Motor neuron (in vitro differentiated cells): ENCODE measurements around the gene UBLCP1. TPM values are rescaled to one million over a fixed set of nuclear protein-coding genes. Genes with fewer than 3 reads are reported as not detected.
A peak's percentile ranks its signal among the peaks of the same experiment; 100 is the strongest.
"Not testable (repeated sequence)": the region's sequence is repeated elsewhere in the genome, so short reads cannot be mapped to it uniquely, and the experiment has no call there.

ENCODE experiments used
- ATAC-seq, 8 experiments: fragments of 200-7000 bp; cut with Tn5 transposase; replicated peaks in 6 of 8; 2 replicates each; pipeline ENCODE4 v1.8.0; 2021; ENCODE audit warnings: mild to moderate bottlenecking in 8 of 8, moderate library complexity in 8 of 8
- H3K27ac ChIP-seq, 2 donors: fragments of 250-450 bp; sonication (Bioruptor Pico); 2 replicates each; pipeline ENCODE4 v1.9.0; 2021; ENCODE audit warnings: antibody characterized with exemption in 2 of 2, mild to moderate bottlenecking in 2 of 2, moderate library complexity in 1 of 2
- H3K4me1 ChIP-seq, 2 donors: fragments of 250-450 bp; sonication (Bioruptor Pico); replicated peaks in 1 of 2; 2 replicates each; pipeline ENCODE4 v1.6.1; 2021; ENCODE audit warnings: antibody characterized with exemption in 2 of 2, mild to moderate bottlenecking in 2 of 2, moderate library complexity in 1 of 2
- H3K4me3 ChIP-seq, 5 donors: fragments of 250-450 bp; sonication (Bioruptor Pico); 2 replicates each; pipeline ENCODE4 v1.9.0; 2021; ENCODE audit warnings: antibody characterized with exemption in 5 of 5, mild to moderate bottlenecking in 5 of 5, moderate library complexity in 4 of 5
- WGBS, 10 experiments: fragments of 450-650 bp; shearing (Covaris generic); methylation state at CpG; one replicate each; pipeline ENCODE4 v1.0.0; 2022; 5-methylcytosine and 5-hydroxymethylcytosine counted together
- in situ Hi-C, 9 experiments: fragments of 400-800 bp; cut with MboI; loops; one replicate each; pipeline ENCODE4 v1.15.0; 2021; ENCODE audit warnings: low sequenced_read_pairs in 9 of 9, low pct_unique_long_range_greater_than_20kb in 2 of 9; ENCODE audit not compliant: unreplicated experiment in 9 of 9
- total RNA-seq, 8 experiments: library from RNA; unstranded; fragments of 300-600 nt; gene quantifications; 2 replicates each; pipeline versions ENCODE4 v1.2.3 to v1.2.4, GENCODE V29; 2022

Gene UBLCP1
- total RNA-seq, 8 experiments from 2014 or later, result 21.8 to 42.0 (median 29.3) TPM

DNA sequence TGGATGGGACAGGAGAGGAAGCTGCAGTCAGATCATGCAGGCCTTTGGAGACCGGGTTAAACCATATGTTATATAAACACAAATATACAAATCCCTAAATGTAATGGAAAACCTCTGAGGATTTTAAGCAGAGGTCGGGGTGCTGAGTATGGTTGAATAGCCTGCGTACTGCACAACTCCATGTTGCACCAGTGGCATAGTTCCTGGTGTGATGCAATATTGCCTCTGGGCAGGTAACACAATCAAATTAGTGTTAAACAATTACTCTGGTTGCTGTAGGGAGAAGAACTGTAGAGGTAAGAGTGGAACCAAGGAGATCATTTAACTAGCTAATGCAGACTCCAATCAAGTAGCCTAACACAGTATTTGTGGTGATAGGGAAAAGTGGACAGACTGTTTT is 32.4 kb upstream of the UBLCP1 start:
- in situ Hi-C loops, result no loop called here
- Histone ChIP-seq H3K4me3 (no peak overlapping the region), H3K4me1 (peaks cover 3 to 4% of the 10 kb centered on the region in 2 donors), H3K27ac (no peak overlapping the region)
- ATAC-seq, result peak in 1 of 8 experiments; percentile 50
- WGBS, 10 experiments, result 36 to 100% (median 79%) methylated on average over 1 to 3 of the region's 3 CpGs; no CpG with 5 or more reads in 1 of the 10 experiments

DNA sequence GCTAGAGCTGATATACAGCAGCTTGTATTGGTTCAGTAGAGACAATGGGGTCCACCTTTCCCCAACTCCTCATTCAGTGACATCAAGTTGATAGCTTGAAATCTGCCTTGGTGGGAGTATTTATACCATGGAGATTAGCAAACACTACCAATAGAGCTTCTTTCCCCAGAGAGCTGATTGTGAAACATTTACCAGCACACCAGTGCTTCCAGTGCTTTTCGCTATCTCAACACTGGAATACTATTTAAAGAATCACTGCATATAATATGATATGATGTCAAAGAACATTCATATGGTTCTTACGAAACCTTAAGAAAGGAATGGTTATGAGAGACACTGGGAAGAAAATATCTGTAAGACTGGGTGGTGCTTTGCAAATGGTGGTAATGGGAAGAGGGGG is 31.9 kb upstream of the UBLCP1 start:
- peak in 2 of 8 experiments; percentile 13 to 33 for ATAC-seq
- peaks cover 3 to 4% of the 10 kb centered on the region in 2 donors for H3K4me1 ChIP-seq
- WGBS, 10 experiments, result 14 to 100% (median 92%) methylated on average over 1 to 2 of the region's 2 CpGs; no CpG with 5 or more reads in 3 of the 10 experiments
- H3K4me3 ChIP-seq, result no peak overlapping the region
- H3K27ac ChIP-seq, result no peak overlapping the region
- in situ Hi-C loops, result no loop called here

DNA sequence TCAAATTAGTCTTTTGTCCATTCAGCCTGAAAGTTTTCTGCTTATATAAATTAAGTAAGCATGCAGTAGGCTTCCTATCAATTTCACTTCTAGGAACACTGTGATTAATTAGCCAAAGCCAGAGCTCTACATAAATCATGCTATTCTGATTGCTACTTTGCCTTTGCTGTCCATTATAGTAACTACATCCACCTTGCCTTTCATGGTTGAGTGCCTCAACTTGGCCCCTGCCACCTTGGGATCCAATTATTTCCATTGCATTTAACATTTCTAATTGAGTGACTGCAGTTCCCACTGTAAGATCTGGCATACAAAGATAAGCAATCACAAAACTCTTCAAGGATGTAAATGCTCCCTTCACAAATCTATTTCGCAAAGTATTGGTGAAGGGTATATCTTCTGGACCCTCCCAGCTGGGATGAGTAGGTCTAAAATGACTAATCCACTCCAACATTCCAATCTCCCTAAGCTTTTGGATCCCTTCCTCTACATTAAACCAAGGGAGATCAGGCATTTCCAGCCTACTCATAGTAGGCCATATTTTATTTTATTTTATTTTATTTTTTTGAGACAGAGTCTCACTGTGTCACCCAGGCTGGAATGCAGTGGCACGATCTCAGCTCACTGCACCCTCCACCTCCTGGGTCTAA is 27.1 kb upstream of the UBLCP1 start:
- 17 to 100% (median 88%) methylated on average over 1 to 2 of the region's 2 CpGs; no CpG with 5 or more reads in 2 of the 10 experiments for WGBS, 10 experiments
- H3K27ac ChIP-seq, in situ Hi-C loops, H3K4me3 ChIP-seq, H3K4me1 ChIP-seq, ATAC-seq: not testable (repeated sequence)

DNA sequence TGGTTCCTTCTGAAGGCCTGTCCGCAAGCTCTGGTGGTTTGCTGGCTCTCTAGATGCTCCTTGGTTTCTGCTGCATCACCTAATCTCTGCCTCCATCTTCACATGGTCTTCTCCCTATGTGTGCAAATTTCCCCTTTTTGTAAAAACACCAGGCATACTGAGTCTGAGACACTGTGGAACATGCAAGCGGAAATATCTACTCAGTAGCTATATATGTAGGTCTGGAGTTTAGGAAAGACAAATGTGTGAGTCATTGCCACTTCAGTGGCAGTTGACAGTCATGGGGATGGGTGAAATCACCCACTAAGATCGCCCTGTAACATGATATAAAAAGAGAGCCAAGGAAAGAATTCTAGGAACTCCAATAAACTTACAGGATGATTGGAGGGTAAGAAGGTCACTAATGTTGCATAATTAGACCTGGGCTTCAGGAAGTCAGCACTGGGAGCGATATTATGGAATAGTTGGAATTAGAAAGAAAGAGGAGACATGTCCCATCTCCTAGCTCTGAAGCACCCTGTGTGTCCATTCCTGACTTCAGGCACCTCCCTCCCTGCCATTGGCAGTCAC is 22.7 kb upstream of the UBLCP1 start:
- Histone ChIP-seq H3K4me1 (no peaks in the 10 kb centered on the region), H3K27ac (no peak overlapping the region), H3K4me3 (no peak overlapping the region)
- WGBS, 10 experiments, result 52 to 100% (median 84%) methylated on average over 1 to 4 of the region's 4 CpGs
- in situ Hi-C loops, result no loop called here
- ATAC-seq, result peak in 2 of 8 experiments; percentile 25 to 54

DNA sequence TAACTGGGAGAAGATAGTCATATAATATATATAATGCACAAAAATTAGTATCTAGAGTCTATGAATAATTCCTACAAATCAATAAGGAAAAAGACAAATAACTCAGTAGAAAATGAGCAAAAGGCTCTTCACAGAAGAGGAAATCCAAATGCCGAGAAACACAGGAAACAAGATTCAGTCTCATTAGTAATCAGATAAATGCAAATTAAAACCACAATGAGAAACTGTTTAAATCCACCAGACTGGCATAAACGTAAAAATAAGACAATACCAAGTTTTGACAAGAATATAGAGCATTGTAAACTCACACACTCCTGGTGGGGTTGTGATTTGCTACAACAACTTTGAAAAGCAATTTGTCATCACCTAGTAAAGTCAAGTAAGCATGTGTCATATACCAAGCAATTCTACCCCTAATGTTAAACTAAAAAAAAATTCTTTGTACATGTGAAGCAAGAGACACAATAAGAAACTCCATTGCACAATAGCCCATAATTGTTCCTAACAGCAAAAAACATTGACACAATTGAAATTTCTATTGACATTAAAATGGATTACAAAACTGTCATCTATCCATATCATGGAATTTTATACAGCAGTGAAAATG is 21.0 kb upstream of the UBLCP1 start:
- no peak overlapping the region for H3K27ac ChIP-seq
- H3K4me3 ChIP-seq, result no peak overlapping the region
- in situ Hi-C loops, result no loop called here
- no peak for ATAC-seq
- H3K4me1 ChIP-seq, result no peaks in the 10 kb centered on the region
- WGBS, 10 experiments, result 17 to 100% (median 65%) methylated on average over 1 to 2 of the region's 2 CpGs

DNA sequence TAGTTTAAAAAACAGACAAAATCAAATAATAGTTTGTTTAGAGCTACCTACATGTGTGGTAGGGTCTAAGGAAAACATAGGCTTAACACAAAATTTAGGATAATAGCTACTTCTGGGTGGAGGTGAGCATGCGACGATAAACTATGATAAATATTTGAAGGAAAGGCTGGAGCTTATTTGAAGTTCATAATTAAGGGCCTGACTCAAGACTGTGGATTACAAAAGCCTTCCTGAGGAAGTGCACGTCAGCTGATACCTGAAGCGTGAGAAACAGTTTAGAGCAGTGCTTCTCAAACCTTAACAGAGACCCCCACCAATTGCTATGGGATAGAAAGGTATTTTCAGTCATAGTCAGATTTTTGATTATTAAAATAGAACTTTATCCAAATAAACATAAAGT is 20.4 kb upstream of the UBLCP1 start:
- in situ Hi-C loops, result no loop called here
- H3K4me1 ChIP-seq, result no peaks in the 10 kb centered on the region
- WGBS, 10 experiments, result 50 to 89% (median 68%) methylated on average over 2 to 4 of the region's 4 CpGs
- H3K4me3 ChIP-seq, result no peak overlapping the region
- ATAC-seq, result no peak
- no peak overlapping the region for H3K27ac ChIP-seq

DNA sequence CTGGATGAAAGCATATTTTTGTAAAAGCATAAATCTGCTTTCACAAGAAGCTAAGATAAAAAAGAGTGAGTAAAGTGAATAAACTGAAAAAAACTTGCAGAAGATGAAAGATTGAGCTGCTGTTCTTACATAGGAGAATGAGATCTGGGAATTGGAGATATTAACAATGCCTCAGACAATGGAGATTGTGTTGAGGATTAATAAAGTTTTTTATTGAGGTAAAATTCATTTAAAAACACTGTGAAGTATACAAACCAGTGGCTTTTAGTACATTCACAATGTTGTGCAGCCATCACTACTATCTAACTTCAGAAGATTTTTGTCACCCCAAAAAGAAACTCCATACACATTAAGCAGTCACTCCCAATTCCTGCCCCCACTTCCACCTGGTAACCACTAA is 19.7 kb upstream of the UBLCP1 start:
- in situ Hi-C loops, result no loop called here
- no peak overlapping the region for H3K27ac ChIP-seq
- no peak overlapping the region for H3K4me3 ChIP-seq
- no peaks in the 10 kb centered on the region for H3K4me1 ChIP-seq
- ATAC-seq, result no peak

DNA sequence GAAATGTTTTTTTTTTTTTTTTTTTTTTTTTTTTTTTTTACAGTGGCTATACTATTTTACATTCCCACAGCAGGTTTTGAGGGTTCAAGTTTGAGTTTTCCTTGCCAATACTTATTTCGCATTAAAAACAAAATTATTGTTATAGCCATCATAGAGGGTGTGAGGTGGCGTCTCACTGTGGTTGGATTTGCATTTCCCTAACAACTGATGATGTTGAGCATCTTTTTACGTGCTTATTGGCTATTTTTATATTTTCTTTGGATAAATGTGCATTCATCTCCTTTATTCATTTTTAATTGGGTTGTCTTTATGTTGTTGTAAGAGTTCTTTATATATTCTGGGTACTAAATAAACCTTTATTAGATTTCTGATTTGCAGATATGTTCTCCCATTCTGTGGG is 18.9 kb upstream of the UBLCP1 start:
- no peak for ATAC-seq
- H3K4me1 ChIP-seq, result no peaks in the 10 kb centered on the region
- WGBS, 10 experiments, result 48 to 86% (median 71%) methylated on average over 2 to 3 of the region's 3 CpGs; no CpG with 5 or more reads in 1 of the 10 experiments
- H3K27ac ChIP-seq, result no peak overlapping the region
- in situ Hi-C loops, result no loop called here
- H3K4me3 ChIP-seq, result no peak overlapping the region

DNA sequence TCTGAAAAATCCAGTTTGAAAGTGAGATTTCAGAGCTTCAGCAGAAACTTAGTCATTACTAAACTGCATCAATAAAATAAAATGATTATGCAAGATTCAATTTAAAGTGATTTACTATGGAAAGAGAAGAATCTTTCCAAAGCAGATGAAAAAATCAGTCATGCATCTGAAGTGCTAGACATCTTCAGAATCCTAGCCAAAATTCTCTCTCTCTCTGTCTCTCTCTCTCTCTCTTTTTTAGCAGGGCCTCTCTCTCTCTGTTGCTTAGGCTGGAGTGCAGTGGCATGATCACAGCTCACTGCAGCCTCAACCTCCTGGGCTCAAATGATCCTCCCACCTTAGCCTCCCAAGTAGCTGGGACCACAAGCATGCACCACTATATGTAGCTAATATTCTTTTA is 18.2 kb upstream of the UBLCP1 start:
- Histone ChIP-seq H3K4me3 (no peak overlapping the region), H3K27ac (no peak overlapping the region), H3K4me1 (no peaks in the 10 kb centered on the region)
- in situ Hi-C loops, result no loop called here
- ATAC-seq, result no peak

DNA sequence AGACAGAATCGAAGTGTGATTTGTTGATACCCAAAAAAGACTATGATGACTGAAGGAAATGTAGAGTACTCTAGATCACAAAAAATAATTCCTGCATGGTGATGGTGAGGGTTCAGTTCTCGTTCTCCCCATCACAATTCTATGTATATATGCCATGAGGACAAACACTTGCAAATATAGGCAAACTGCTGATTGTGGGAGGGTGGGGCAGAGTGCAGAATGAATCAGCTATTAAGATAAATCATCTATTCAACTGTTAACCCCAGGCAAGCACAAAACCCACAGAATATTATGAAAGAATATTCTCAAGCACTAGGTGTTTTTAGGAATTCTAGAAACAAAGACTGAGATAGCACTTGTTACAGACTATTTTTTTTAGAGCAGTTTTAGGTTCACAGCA is 13.9 kb upstream of the UBLCP1 start:
- peak in 3 of 8 experiments; percentile 27 to 88 (median 83) for ATAC-seq
- 13 to 83% (median 47%) methylated on average over 1 to 2 of the region's 2 CpGs; no CpG with 5 or more reads in 3 of the 10 experiments for WGBS, 10 experiments
- Histone ChIP-seq H3K4me1 (no peaks in the 10 kb centered on the region), H3K4me3 (no peak overlapping the region), H3K27ac (no peak overlapping the region)
- in situ Hi-C loops, result no loop called here

DNA sequence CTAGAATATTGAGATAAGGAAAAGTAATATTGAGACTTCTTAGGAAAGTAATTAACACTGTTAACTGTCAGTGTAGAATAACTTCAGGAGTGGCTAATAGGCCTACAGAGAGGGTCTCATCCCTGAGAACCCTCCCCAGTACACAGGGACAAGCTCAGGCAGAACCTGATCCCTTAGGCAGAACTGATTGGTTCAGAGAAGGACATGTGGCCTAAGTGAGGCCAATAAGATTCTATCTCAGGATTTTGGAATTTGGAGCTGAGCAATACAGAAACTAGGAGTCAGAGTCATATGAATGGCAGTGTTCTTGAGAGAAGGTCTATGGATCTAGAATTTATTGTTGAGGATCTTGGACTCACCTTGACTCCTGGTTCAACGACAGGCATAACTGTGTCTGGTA is 10.9 kb upstream of the UBLCP1 start:
- ATAC-seq, result no peak
- no peak overlapping the region for H3K4me3 ChIP-seq
- 40 to 100% (median 57%) methylated on average over 1 of the region's 1 CpG; no CpG with 5 or more reads in 5 of the 10 experiments for WGBS, 10 experiments
- in situ Hi-C loops, result loop anchor here in 2 of 9 experiments (25.0 kb wide), 1 partner anchor 90 kb away; no protein-coding TSS in a partner anchor
- no peaks in the 10 kb centered on the region for H3K4me1 ChIP-seq
- no peak overlapping the region for H3K27ac ChIP-seq

DNA sequence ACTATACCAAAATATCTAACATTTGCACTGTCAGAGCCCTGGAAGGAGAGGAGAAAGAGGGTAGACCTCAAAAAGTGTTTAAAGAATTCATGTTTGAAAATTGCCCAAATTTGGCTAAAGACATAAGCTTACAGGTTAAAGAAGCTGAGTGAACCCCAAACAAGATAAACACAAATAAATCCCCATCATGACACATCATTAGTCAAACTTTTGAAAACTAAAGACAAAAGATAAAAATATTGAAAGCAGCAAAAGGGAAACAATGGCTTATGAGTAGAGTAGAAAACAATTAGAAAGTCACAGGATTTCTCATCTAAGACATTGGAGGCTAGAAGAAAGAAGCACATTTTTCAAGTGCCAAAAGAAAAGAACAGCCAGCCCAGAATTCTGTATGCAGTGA is 6.1 kb upstream of the UBLCP1 start:
- H3K27ac ChIP-seq, result no peak overlapping the region
- H3K4me1 ChIP-seq, result peaks cover 1 to 2% of the 10 kb centered on the region in 2 donors
- ATAC-seq, result no peak

DNA sequence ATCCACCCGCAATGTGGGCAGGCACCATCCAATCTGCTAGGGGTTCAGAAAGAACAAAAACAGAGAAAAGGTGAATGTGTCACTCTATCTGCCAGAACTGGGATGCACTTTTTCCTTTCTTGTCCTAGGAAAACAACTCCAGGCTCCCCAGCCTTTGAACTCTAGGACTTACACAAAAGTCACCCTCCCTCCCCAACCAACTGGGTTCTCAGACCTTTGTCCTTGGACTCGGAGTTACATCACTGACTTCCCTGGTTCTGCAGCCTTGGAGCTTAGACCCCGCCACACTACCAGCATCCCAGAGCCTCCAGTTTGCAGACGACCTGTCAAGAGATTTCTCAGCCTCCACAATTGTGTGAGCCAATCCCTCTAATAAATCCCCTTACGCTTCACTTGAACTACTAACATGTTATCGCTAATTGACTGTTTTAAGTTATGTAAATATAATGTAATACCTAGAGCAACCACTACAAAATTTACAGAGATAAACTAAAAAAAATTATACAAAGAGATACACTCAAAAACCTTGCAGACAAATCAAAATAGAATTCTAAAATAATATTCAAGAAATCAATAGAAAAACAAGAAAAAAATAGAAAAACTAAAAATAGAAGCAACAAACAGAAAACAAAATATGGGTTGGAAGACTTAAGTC is 5.3 kb upstream of the UBLCP1 start:
- WGBS, 10 experiments, result 53 to 95% (median 78%) methylated on average over 2 to 5 of the region's 6 CpGs; no CpG with 5 or more reads in 1 of the 10 experiments
- Histone ChIP-seq H3K4me1 (peaks cover 5 to 7% of the 10 kb centered on the region in 2 donors), H3K4me3 (no peak overlapping the region), H3K27ac (no peak overlapping the region)
- in situ Hi-C loops, result loop anchor here in 2 of 9 experiments (25.0 kb wide), 1 partner anchor 95 kb away; no protein-coding TSS in a partner anchor
- ATAC-seq, result no peak

More for the DNA sequence above, 6.1 kb upstream of the UBLCP1 start:
- in situ Hi-C loops, result loop anchor here in 2 of 9 experiments (25.0 kb wide), 1 partner anchor 95 kb away; no protein-coding TSS in a partner anchor
- no peak overlapping the region for H3K4me3 ChIP-seq
